Measurements from ENCODE around the gene LHX8. TPM values are rescaled to one million over a fixed set of nuclear protein-coding genes. Genes with fewer than 3 reads are reported as not detected.
"Not testable (repeated sequence)": the region's sequence is repeated elsewhere in the genome, so short reads cannot be mapped to it uniquely, and the experiment has no call there.

LHX8 gene
- total RNA-seq, 8 experiments from 2014 or later, result 0.14 to 0.52 (median 0.17) TPM; not detected in 5

- no peak overlapping the region for H3K4me3 ChIP-seq
- WGBS, 10 experiments, result 0 to 20% (median 16%) methylated on average over 1 to 24 of the region's 37 CpGs; no CpG with 5 or more reads in 2 of the 10 experiments
- peaks cover 0 to 11% of the 10 kb centered on the region in 2 donors for H3K4me1 ChIP-seq (replicated peaks in 1 of 2)
- no peak overlapping the region for H3K27ac ChIP-seq
- ATAC-seq (replicated peaks in 6 of 8), result peak in 1 of 8 experiments; percentile 37
- in situ Hi-C loops (cut with MboI; ENCODE audit: low pct_unique_long_range_greater_than_20kb in 2 of 9, low sequenced_read_pairs in 9 of 9, unreplicated experiment in 9 of 9), result no loop called here
These were observed 2.9 kb downstream of the LHX8 start for GRCh38 chr1:75136921-75137641.

DNA sequence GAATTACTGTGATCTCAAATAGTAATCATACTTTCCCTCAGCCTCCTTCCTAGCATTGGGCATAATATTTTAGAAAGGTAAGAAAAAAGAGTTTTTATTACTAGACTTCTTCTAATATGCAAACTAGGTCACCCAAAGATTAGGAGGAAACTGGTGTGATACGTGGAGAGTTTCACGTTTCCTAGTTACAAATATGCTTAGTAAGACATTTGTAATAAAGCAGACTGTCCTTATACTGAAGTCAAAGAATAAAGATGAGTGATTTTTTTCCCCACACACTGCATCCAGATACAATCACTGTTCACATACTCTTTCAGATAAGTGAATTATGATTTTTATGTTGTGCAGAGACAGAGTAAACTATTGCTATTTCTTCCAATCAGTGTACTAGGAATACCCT is 17.9 kb downstream of the LHX8 start:
- no peak overlapping the region for H3K4me3 ChIP-seq
- in situ Hi-C loops (cut with MboI; ENCODE audit: low pct_unique_long_range_greater_than_20kb in 2 of 9, low sequenced_read_pairs in 9 of 9, unreplicated experiment in 9 of 9), result no loop called here
- no peaks in the 10 kb centered on the region for H3K4me1 ChIP-seq (replicated peaks in 1 of 2)
- ATAC-seq (replicated peaks in 6 of 8), result no peak
- no peak overlapping the region for H3K27ac ChIP-seq
- 0 to 100% (median 80%) methylated on average over 1 to 2 of the region's 2 CpGs; no CpG with 5 or more reads in 1 of the 10 experiments for WGBS, 10 experiments

DNA sequence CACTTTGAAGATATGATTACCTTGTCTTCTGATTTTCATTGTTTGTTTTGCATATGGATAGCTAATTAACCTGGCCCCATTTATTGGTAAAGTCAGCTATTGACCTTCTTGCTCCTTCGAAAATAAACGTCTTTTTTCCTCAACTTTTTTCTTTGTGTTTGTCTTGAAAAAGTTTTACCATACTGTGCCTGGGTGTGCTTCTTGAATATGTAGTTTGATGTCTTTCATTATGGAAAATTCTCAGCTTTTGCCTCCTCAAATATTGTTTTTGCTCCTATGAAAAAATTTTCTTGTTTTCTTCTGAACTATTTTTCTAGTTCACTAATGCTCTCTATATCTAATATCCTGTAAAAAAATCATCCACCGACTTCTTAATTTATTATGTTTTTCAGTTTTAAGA is 25.0 kb downstream of the LHX8 start:
- WGBS, 10 experiments, result 4 to 100% (median 80%) methylated on average over 1 to 3 of the region's 3 CpGs
- H3K27ac ChIP-seq, result no peak overlapping the region
- H3K4me3 ChIP-seq, result no peak overlapping the region
- no peak for ATAC-seq (replicated peaks in 6 of 8)
- in situ Hi-C loops (cut with MboI; ENCODE audit: low pct_unique_long_range_greater_than_20kb in 2 of 9, low sequenced_read_pairs in 9 of 9, unreplicated experiment in 9 of 9), result no loop called here
- no peaks in the 10 kb centered on the region for H3K4me1 ChIP-seq (replicated peaks in 1 of 2)

GRCh38 chr1:75165264-75165663 is 31.1 kb downstream of the LHX8 start:
- no peak for ATAC-seq (replicated peaks in 6 of 8)
- Histone ChIP-seq H3K4me3 (no peak overlapping the region), H3K27ac (no peak overlapping the region), H3K4me1 (replicated peaks in 1 of 2) (no peaks in the 10 kb centered on the region)
- in situ Hi-C loops (cut with MboI; ENCODE audit: low pct_unique_long_range_greater_than_20kb in 2 of 9, low sequenced_read_pairs in 9 of 9, unreplicated experiment in 9 of 9), result no loop called here

- ATAC-seq (replicated peaks in 6 of 8), result no peak
- Histone ChIP-seq H3K27ac (no peak overlapping the region), H3K4me1 (replicated peaks in 1 of 2) (no peaks in the 10 kb centered on the region), H3K4me3 (no peak overlapping the region)
- 5 to 100% (median 60%) methylated on average over 1 to 4 of the region's 4 CpGs; no CpG with 5 or more reads in 3 of the 10 experiments for WGBS, 10 experiments
- in situ Hi-C loops (cut with MboI; ENCODE audit: low pct_unique_long_range_greater_than_20kb in 2 of 9, low sequenced_read_pairs in 9 of 9, unreplicated experiment in 9 of 9), result no loop called here
These were observed 32.6 kb downstream of the LHX8 start for GRCh38 chr1:75166821-75167220.

DNA sequence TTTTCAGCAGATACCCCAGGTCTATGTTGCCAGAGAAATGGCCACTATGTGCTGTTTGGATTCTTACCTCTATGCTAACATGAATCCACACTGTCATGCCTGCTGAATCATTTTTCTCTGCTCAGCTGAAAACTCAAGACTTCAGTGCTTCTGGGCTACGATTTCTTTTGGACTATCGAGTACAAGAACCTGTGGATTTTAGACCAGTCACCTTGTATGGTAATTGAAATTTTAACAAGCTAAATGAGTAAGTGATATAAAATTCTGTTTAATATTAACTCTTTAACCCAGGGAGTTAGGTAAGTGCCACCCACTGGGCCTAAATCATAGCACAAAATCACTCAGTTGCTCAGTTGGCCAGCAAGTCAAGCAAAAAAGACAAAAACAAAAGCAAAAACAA is 35.8 kb downstream of the LHX8 start:
- in situ Hi-C loops (cut with MboI; ENCODE audit: low pct_unique_long_range_greater_than_20kb in 2 of 9, low sequenced_read_pairs in 9 of 9, unreplicated experiment in 9 of 9), result no loop called here
- no peaks in the 10 kb centered on the region for H3K4me1 ChIP-seq (replicated peaks in 1 of 2)
- no peak for ATAC-seq (replicated peaks in 6 of 8)
- H3K4me3 ChIP-seq, result no peak overlapping the region
- H3K27ac ChIP-seq, result no peak overlapping the region
- WGBS, 10 experiments, result 0 to 100% (median 87%) methylated on average over 1 to 2 of the region's 2 CpGs; no CpG with 5 or more reads in 1 of the 10 experiments

DNA sequence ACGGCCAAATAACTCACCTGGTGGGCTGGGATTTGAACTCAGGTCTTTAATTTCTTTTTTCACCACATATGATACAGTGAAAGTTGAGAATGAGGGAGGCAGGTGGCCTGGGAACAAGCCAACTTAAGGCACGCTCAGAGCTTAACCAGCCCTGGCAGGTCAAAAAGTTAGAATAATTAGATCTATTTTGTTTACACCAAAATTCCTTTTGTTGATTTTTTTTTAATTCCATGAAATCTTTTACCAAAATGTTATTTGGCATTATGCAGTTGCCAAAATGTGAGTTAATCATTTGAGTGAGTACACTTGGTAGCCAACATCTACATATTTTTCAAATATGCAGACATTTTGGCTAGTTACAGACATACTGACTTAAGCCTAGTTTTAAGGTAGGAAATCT is 36.8 kb downstream of the LHX8 start:
- Histone ChIP-seq H3K27ac (no peak overlapping the region), H3K4me3 (no peak overlapping the region), H3K4me1 (replicated peaks in 1 of 2) (no peaks in the 10 kb centered on the region)
- WGBS, 10 experiments, result 0 to 100% (median 70%) methylated on average over 1 to 2 of the region's 2 CpGs; no CpG with 5 or more reads in 1 of the 10 experiments
- no peak for ATAC-seq (replicated peaks in 6 of 8)
- in situ Hi-C loops (cut with MboI; ENCODE audit: low pct_unique_long_range_greater_than_20kb in 2 of 9, low sequenced_read_pairs in 9 of 9, unreplicated experiment in 9 of 9), result no loop called here

- no peak overlapping the region for H3K4me3 ChIP-seq
- in situ Hi-C loops (cut with MboI; ENCODE audit: low pct_unique_long_range_greater_than_20kb in 2 of 9, low sequenced_read_pairs in 9 of 9, unreplicated experiment in 9 of 9), result no loop called here
- WGBS, 10 experiments, result 0 to 83% (median 66%) methylated on average over 1 of the region's 1 CpG; no CpG with 5 or more reads in 4 of the 10 experiments
- no peak for ATAC-seq (replicated peaks in 6 of 8)
- no peaks in the 10 kb centered on the region for H3K4me1 ChIP-seq (replicated peaks in 1 of 2)
- no peak overlapping the region for H3K27ac ChIP-seq
These were observed 37.7 kb downstream of the LHX8 start for GRCh38 chr1:75171876-75172275.

DNA sequence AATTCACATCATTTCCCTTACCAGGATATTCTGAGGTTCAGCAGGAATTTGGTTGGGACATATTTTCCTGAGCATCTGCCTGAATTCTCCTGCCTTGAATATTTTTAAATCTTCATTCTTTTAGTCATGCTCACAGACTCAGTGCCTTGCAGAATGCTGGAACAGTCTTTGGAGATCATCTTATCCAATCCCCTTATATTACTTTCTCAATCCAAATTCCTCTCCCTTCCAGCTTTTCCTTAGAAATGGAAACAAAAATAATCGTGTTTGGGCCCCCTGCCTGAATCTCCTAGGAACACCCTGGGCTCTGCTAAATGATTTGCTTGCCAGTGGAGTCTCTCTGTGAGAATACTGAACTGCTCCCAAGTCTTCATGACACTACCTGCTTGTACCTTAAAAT is 38.4 kb downstream of the LHX8 start:
- H3K4me3 ChIP-seq, result no peak overlapping the region
- 0 to 40% (median 17%) methylated on average over 1 of the region's 1 CpG; no CpG with 5 or more reads in 3 of the 10 experiments for WGBS, 10 experiments
- ATAC-seq (replicated peaks in 6 of 8), result no peak

GRCh38 chr1:75174031-75174760 is 40.0 kb downstream of the LHX8 start:
- no peak overlapping the region for H3K27ac ChIP-seq
- 7 to 100% (median 75%) methylated on average over 1 to 2 of the region's 2 CpGs for WGBS, 10 experiments
- H3K4me1 ChIP-seq (replicated peaks in 1 of 2), result no peaks in the 10 kb centered on the region
- in situ Hi-C loops (cut with MboI; ENCODE audit: low pct_unique_long_range_greater_than_20kb in 2 of 9, low sequenced_read_pairs in 9 of 9, unreplicated experiment in 9 of 9), result no loop called here
- ATAC-seq (replicated peaks in 6 of 8), result no peak
- no peak overlapping the region for H3K4me3 ChIP-seq

More for the DNA sequence above, 38.4 kb downstream of the LHX8 start:
- H3K4me1 ChIP-seq (replicated peaks in 1 of 2), result no peaks in the 10 kb centered on the region
- in situ Hi-C loops (cut with MboI; ENCODE audit: low pct_unique_long_range_greater_than_20kb in 2 of 9, low sequenced_read_pairs in 9 of 9, unreplicated experiment in 9 of 9), result no loop called here
- no peak overlapping the region for H3K27ac ChIP-seq

- 19 to 93% (median 81%) methylated on average over 1 to 13 of the region's 13 CpGs for WGBS, 10 experiments
- in situ Hi-C loops (cut with MboI; ENCODE audit: low pct_unique_long_range_greater_than_20kb in 2 of 9, low sequenced_read_pairs in 9 of 9, unreplicated experiment in 9 of 9); H3K27ac ChIP-seq; H3K4me1 ChIP-seq (replicated peaks in 1 of 2); ATAC-seq (replicated peaks in 6 of 8); H3K4me3 ChIP-seq: not testable (repeated sequence)
These were observed 47.2 kb downstream of the LHX8 start for GRCh38 chr1:75181214-75181955.

DNA sequence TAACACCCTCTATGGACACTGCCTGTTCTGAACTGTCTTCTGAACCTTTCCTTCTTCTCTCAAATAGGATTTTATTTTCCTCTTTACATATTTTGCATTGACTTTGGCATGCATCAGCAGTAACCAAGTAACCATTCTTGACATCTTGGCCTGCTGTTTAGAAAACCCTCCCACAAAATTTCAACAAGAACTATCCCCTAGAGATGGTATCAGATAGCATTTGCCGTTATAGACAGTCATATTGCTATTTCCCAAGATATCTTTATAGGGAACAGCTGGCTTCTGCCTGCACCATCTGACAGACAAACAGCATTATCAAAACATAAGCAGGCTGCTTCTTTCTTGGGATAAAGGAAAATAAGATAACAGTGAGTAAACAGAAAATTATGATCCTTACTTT is 54.7 kb downstream of the LHX8 start:
- in situ Hi-C loops (cut with MboI; ENCODE audit: low pct_unique_long_range_greater_than_20kb in 2 of 9, low sequenced_read_pairs in 9 of 9, unreplicated experiment in 9 of 9), result no loop called here
- ATAC-seq (replicated peaks in 6 of 8), result no peak
- Histone ChIP-seq H3K4me1 (replicated peaks in 1 of 2) (no peaks in the 10 kb centered on the region), H3K4me3 (no peak overlapping the region), H3K27ac (no peak overlapping the region)
- WGBS, 10 experiments, result 0 to 100% (median 79%) methylated on average over 1 of the region's 1 CpG; no CpG with 5 or more reads in 2 of the 10 experiments

DNA sequence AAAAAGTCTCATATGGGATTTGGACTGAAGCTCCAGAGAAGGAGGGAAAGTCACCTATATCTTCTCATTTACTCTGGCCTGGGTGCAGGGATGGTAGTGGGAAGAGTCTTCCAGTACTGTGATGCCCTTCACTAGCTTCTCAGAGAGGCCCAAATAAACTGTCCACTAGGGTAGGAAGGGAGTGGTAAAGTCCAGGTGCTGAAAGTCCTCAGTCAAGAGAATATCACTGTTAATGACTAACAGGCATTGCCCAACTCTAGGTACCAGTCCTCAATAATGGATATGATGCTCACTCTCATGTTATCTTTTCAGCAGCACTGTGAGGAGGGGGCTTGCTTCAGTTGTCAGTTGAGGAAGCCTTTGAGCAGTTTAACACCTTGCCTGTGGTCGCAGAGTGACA is 64.0 kb downstream of the LHX8 start:
- ATAC-seq (replicated peaks in 6 of 8), result no peak
- Histone ChIP-seq H3K4me3 (no peak overlapping the region), H3K4me1 (replicated peaks in 1 of 2) (peaks cover 4 to 5% of the 10 kb centered on the region in 2 donors), H3K27ac (no peak overlapping the region)
- 0 to 100% (median 81%) methylated on average over 1 of the region's 1 CpG; no CpG with 5 or more reads in 4 of the 10 experiments for WGBS, 10 experiments
- in situ Hi-C loops (cut with MboI; ENCODE audit: low pct_unique_long_range_greater_than_20kb in 2 of 9, low sequenced_read_pairs in 9 of 9, unreplicated experiment in 9 of 9), result no loop called here
